Thoracic aorta (tissue), 2 donors: ENCODE results near the gene NR5A2. TPM values are rescaled to one million over a fixed set of nuclear protein-coding genes. Genes with fewer than 3 reads are reported as not detected.

Experiments
- ATAC-seq: fragments of 150-250 bp; one replicate; pipeline ENCODE4 v1.8.0; 2017; ENCODE audit warnings: low read depth; ENCODE audit not compliant: insufficient number of reproducible peaks, low FRiP score
- DNase-seq: peaks from one replicate; pipeline ENCODE4 v3.0.0-alpha.2; 2020; ENCODE audit warnings: low spot score
- H3K27ac ChIP-seq, 2 donors: fragments of 200-600 bp; sonication (generic); 1 replicate in 1 of 2; 2 replicates in 1 of 2; pipeline ENCODE4 v1.5.1; 2016; ENCODE audit warnings: mild to moderate bottlenecking in 2 of 2, moderate library complexity in 2 of 2
- H3K27me3 ChIP-seq: fragments of 200-600 bp; sonication (generic); replicated peaks from 2 replicates; pipeline ENCODE4 v1.6.0; 2016; ENCODE audit warnings: mild to moderate bottlenecking; ENCODE audit not compliant: insufficient read depth
- H3K36me3 ChIP-seq: fragments of 200-600 bp; sonication (generic); one replicate; pipeline ENCODE4 v1.5.1; 2016
- H3K4me1 ChIP-seq, 2 donors: fragments of 200-600 bp; sonication (generic); 1 replicate in 1 of 2; 2 replicates in 1 of 2; pipeline versions ENCODE4 v1.5.1 to v1.6.0; 2016; ENCODE audit warnings: low read depth in 2 of 2, mild to moderate bottlenecking in 1 of 2; ENCODE audit not compliant: control insufficient read depth in 1 of 2
- H3K4me3 ChIP-seq: fragments of 200-600 bp; sonication (generic); 2 replicates; pipeline ENCODE4 v1.5.1; 2016; ENCODE audit warnings: mild to moderate bottlenecking
- H3K9me3 ChIP-seq: fragments of 200-600 bp; sonication (generic); 2 replicates; pipeline ENCODE4 v1.5.1; 2016
- CTCF ChIP-seq: fragments of 200-600 bp; sonication (generic); IDR thresholded peaks from one replicate; pipeline ENCODE4 v1.5.1; 2019; ENCODE audit warnings: antibody characterized with exemption
- total RNA-seq, 2 donors: library from RNA; depleted of rRNA; stranded (reverse); fragments of >200 nt; gene quantifications; one replicate each; pipeline versions ENCODE4 v1.1.0 to v1.2.3, GENCODE V29; 2016

NR5A2 gene
- total RNA-seq, 2 donors from 2014 or later, result 2.7 to 3.6 TPM

GRCh38 chr1:200176181-200176580 is 148.7 kb downstream of the NR5A2 start:
- H3K4me3 ChIP-seq, result no peak overlapping the region
- H3K27ac ChIP-seq, result no peak overlapping the region
- no peaks in the 10 kb centered on the region for H3K9me3 ChIP-seq
- no peaks in the 10 kb centered on the region for H3K27me3 ChIP-seq
- ATAC-seq, result no peak
- no peaks in the 10 kb centered on the region for H3K4me1 ChIP-seq
- DNase-seq, result no peak
- no peak for TF ChIP-seq CTCF
- H3K36me3 ChIP-seq, result no peaks in the 10 kb centered on the region

DNA sequence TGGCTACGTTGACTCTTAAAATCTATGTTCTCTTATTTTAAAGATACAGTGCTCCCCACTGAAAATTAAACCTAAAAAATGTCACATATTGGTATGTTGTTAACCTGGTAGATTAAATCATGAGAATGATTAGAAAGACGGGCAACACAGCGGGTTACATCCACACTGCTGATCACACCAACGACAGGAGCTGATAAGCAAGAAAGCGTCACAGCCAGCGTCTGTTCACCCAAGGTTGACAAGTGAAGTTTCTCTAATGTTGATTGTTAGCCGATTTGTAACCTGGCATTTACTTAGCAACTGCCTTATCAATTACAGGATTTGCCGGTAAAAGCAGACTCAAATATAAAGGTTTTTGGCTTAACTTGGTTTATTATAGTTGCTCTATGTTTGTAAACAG is 149.3 kb downstream of the NR5A2 start:
- DNase-seq (no peak), ATAC-seq (no peak)
- Histone ChIP-seq H3K9me3 (no peaks in the 10 kb centered on the region), H3K4me1 (no peaks in the 10 kb centered on the region), H3K36me3 (no peaks in the 10 kb centered on the region), H3K27me3 (no peaks in the 10 kb centered on the region), H3K4me3 (no peak overlapping the region), H3K27ac (no peak overlapping the region)
- no peak for TF ChIP-seq CTCF

DNA sequence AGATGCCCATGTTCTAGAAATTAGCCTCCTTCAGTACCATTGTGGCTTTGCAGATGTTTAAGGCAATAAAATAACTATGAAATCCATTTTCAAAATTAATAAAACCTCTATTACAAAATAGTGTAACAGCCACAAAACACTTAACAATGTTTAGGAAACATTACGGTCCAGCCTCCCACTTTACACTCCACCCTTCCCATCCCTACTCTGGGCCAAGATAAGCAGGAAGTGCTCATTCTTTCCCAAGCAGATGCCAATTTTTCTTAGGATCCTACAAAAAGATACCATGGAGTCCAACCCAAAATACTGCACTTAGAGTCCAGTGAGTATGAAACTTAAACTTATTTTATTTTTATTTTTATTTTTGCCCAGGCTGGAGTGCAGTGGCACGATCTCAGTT is 150.8 kb downstream of the NR5A2 start:
- Histone ChIP-seq H3K4me3 (no peak overlapping the region), H3K27me3 (no peaks in the 10 kb centered on the region), H3K9me3 (no peaks in the 10 kb centered on the region), H3K27ac (no peak overlapping the region), H3K4me1 (no peaks in the 10 kb centered on the region), H3K36me3 (no peaks in the 10 kb centered on the region)
- ATAC-seq, result no peak
- no peak for TF ChIP-seq CTCF
- DNase-seq, result no peak

DNA sequence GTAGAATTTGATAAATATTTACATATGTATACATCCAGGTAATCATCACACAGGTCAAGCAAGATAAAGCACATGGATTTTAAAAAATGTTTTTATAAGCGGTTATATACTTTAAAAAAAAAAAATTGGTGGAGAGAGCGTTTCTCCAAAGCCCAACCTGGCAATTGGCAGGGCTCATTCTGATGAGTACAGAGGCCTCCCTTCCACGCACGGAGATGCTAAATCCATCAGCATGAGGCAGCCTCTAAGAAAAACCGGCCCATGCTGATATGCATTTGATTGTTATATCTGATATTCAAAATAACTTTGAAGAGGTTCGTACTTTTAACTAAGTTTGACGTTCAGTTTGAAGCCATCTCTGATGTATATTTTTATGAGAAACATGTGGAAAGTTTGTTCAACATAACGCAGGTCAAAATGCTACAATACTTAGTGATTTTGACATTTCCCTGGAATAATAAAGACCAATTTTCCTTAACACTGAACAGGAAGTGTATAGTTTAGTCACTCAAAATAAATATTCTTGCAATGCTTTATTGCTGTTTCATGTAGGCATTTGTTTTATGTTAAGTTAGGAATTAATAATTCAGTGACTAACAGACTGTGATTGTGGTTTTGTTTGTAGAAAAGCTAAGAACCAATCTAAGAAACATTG is 151.7 kb downstream of the NR5A2 start:
- no peaks in the 10 kb centered on the region for H3K9me3 ChIP-seq
- no peak overlapping the region for H3K27ac ChIP-seq
- no peaks in the 10 kb centered on the region for H3K36me3 ChIP-seq
- no peak overlapping the region for H3K4me3 ChIP-seq
- no peaks in the 10 kb centered on the region for H3K4me1 ChIP-seq
- no peaks in the 10 kb centered on the region for H3K27me3 ChIP-seq
- TF ChIP-seq CTCF, result no peak
- DNase-seq, result no peak
- ATAC-seq, result no peak

DNA sequence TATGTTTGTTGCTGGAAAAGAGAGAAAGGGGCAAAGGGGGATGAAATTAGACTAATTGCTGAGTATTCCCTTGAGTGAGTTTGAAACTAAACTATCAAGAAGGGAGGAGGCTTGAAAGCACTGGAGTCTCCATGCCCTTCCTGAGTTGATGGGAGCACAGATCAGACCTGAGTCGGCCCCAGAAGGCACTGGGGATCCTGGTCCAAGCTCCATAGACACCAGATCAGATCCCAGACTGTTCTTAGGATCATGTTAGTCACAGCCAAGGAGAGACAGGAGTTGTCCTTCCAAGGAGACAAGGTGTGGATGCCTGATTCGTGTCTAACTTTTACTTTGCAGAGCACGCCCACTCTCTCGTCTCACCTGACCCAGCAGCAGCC is 152.3 kb downstream of the NR5A2 start:
- H3K36me3 ChIP-seq, result no peaks in the 10 kb centered on the region
- H3K4me1 ChIP-seq, result no peaks in the 10 kb centered on the region
- no peak for ATAC-seq
- no peak overlapping the region for H3K27ac ChIP-seq
- H3K27me3 ChIP-seq, result no peaks in the 10 kb centered on the region
- no peak for DNase-seq
- H3K9me3 ChIP-seq, result no peaks in the 10 kb centered on the region
- no peak overlapping the region for H3K4me3 ChIP-seq
- no peak for TF ChIP-seq CTCF
